Hepatocyte (in vitro differentiated cells): ENCODE results near the gene ATP13A1. TPM values are rescaled to one million over a fixed set of nuclear protein-coding genes. Genes with fewer than 3 reads are reported as not detected.
"Not testable (repeated sequence)": the region's sequence is repeated elsewhere in the genome, so short reads cannot be mapped to it uniquely, and the experiment has no call there.

Experiments
- DNase-seq: peaks from one replicate; pipeline ENCODE4 v3.0.0-alpha.2; 2016; ENCODE audit warnings: low spot score
- H2AFZ ChIP-seq: fragments of 200-600 bp; sonication (generic); 2 replicates; pipeline ENCODE4 v1.6.0; 2016; ENCODE audit warnings: antibody characterized with exemption, mild to moderate bottlenecking
- H3K27ac ChIP-seq: fragments of 200-600 bp; sonication (generic); 2 replicates; pipeline ENCODE4 v1.5.1; 2016; ENCODE audit warnings: mild to moderate bottlenecking
- H3K27me3 ChIP-seq: fragments of 200-600 bp; sonication (generic); 2 replicates; pipeline ENCODE4 v1.6.1; 2016
- H3K36me3 ChIP-seq: fragments of 200-600 bp; sonication (generic); replicated peaks from 2 replicates; pipeline ENCODE4 v1.5.1; 2016; ENCODE audit warnings: low read depth; ENCODE audit not compliant: insufficient read depth
- H3K4me1 ChIP-seq: fragments of 200-600 bp; sonication (generic); 2 replicates; pipeline ENCODE4 v1.5.1; 2016; ENCODE audit warnings: mild to moderate bottlenecking, moderate library complexity; ENCODE audit not compliant: insufficient read depth
- H3K4me2 ChIP-seq: fragments of 200-600 bp; sonication (generic); 2 replicates; pipeline ENCODE4 v1.6.0; 2016
- H3K4me3 ChIP-seq: fragments of 200-600 bp; sonication (generic); 2 replicates; pipeline ENCODE4 v1.5.1; 2016; ENCODE audit warnings: mild to moderate bottlenecking
- H3K79me2 ChIP-seq: fragments of 200-600 bp; sonication (generic); 2 replicates; pipeline ENCODE4 v1.6.0; 2017; ENCODE audit warnings: mild to moderate bottlenecking
- H3K9me2 ChIP-seq: fragments of 200-600 bp; sonication (generic); replicated peaks from 2 replicates; pipeline ENCODE4 v1.6.0; 2017; ENCODE audit warnings: mild to moderate bottlenecking; ENCODE audit not compliant: insufficient read depth
- H3K9me3 ChIP-seq: fragments of 200-600 bp; sonication (generic); 2 replicates; pipeline ENCODE4 v1.5.1; 2016; ENCODE audit warnings: low read depth, mild to moderate bottlenecking
- H4K20me1 ChIP-seq: fragments of 200-600 bp; sonication (generic); 2 replicates; pipeline ENCODE4 v1.6.0; 2016; ENCODE audit warnings: mild to moderate bottlenecking; ENCODE audit not compliant: insufficient read depth, poor library complexity, severe bottlenecking
- CTCF ChIP-seq: fragments of 200-600 bp; sonication (generic); IDR thresholded peaks from 2 replicates; pipeline ENCODE4 v1.5.1; 2016; ENCODE audit warnings: antibody characterized with exemption, mild to moderate bottlenecking; ENCODE audit not compliant: poor library complexity
- EZH2 ChIP-seq: fragments of 200-600 bp; sonication (generic); IDR thresholded peaks from 2 replicates; pipeline ENCODE4 v1.6.1; 2016; ENCODE audit warnings: antibody characterized with exemption, mild to moderate bottlenecking, borderline replicate concordance
- EZH2phosphoT487 ChIP-seq: fragments of 200-600 bp; sonication (generic); IDR thresholded peaks from one replicate; pipeline ENCODE4 v1.6.1; 2018; ENCODE audit warnings: antibody characterized with exemption, mild to moderate bottlenecking, low read depth, moderate library complexity; ENCODE audit not compliant: unreplicated experiment, severe bottlenecking
- WGBS: methylation state at CpG from one replicate; pipeline ENCODE4 v1.1.6; 2016; ENCODE audit warnings: low lambda C conversion rate; ENCODE audit errors: missing lambda C conversion rate; 5-methylcytosine and 5-hydroxymethylcytosine counted together
- polyA plus RNA-seq: library from polyadenylated mRNA; unstranded; fragments of >200 nt; fragmentation: Nextera tagmentation; extraction: Ambion mirVana; gene quantifications from 2 replicates; pipeline ENCODE4 v1.2.1, GENCODE V29; 2016
- total RNA-seq: library from RNA; depleted of rRNA; stranded (reverse); fragments of >200 nt; gene quantifications from 2 replicates; pipeline ENCODE4 v1.2.3, GENCODE V29; 2014

Gene ATP13A1
- total and polyA plus RNA-seq, 2 experiments from 2014 or later: 97.5 to 113 TPM

- Histone ChIP-seq H3K27ac (no peak overlapping the region), H3K4me1 (no peaks in the 10 kb centered on the region), H3K4me3 (no peak overlapping the region), H3K36me3 (peaks cover 40% of the 10 kb centered on the region), H3K9me2 (no peaks in the 10 kb centered on the region), H3K27me3 (no peaks in the 10 kb centered on the region), H3K9me3 (peaks cover 68% of the 10 kb centered on the region), H3K4me2 (no peak overlapping the region), H3K79me2 (peaks cover 2% of the 10 kb centered on the region), H2AFZ (no peak overlapping the region), H4K20me1 (no peaks in the 10 kb centered on the region)
- no peak for DNase-seq
- TF ChIP-seq CTCF: no peak
- TF ChIP-seq EZH2: no peak
- no peak for TF ChIP-seq EZH2phosphoT487
- 100% methylated on average over 2 of the region's 2 CpGs for WGBS
These were observed 47.0 kb upstream of the ATP13A1 start for GRCh38 chr19:19710506-19710905.

GRCh38 chr19:19704836-19705235 is 41.4 kb upstream of the ATP13A1 start:
- no peak for TF ChIP-seq EZH2
- no peak for TF ChIP-seq EZH2phosphoT487
- TF ChIP-seq CTCF: no peak
- H3K4me1 ChIP-seq: no peaks in the 10 kb centered on the region
- no peaks in the 10 kb centered on the region for H4K20me1 ChIP-seq
- H3K4me3 ChIP-seq: no peak overlapping the region
- H3K9me3 ChIP-seq: peaks cover 23% of the 10 kb centered on the region
- H3K27me3 ChIP-seq: no peaks in the 10 kb centered on the region
- WGBS: 90% methylated on average over 6 of the region's 6 CpGs
- H3K4me2 ChIP-seq: no peak overlapping the region
- H3K36me3 ChIP-seq: peaks cover 4% of the 10 kb centered on the region
- H3K79me2 ChIP-seq: no peaks in the 10 kb centered on the region
- no peak overlapping the region for H2AFZ ChIP-seq
- no peaks in the 10 kb centered on the region for H3K9me2 ChIP-seq
- H3K27ac ChIP-seq: no peak overlapping the region
- DNase-seq: no peak

GRCh38 chr19:19700493-19700892 is 37.0 kb upstream of the ATP13A1 start:
- H3K4me3 ChIP-seq, DNase-seq, H3K79me2 ChIP-seq, H3K27me3 ChIP-seq, H3K4me1 ChIP-seq, H3K9me2 ChIP-seq, H3K4me2 ChIP-seq, H3K9me3 ChIP-seq, H3K36me3 ChIP-seq, H3K27ac ChIP-seq, H2AFZ ChIP-seq, H4K20me1 ChIP-seq: not testable (repeated sequence)
- 97% methylated on average over 1 of the region's 1 CpG for WGBS

GRCh38 chr19:19697589-19697988 is 34.1 kb upstream of the ATP13A1 start:
- H3K9me3 ChIP-seq: no peaks in the 10 kb centered on the region
- DNase-seq: no peak
- H3K9me2 ChIP-seq: no peaks in the 10 kb centered on the region
- no peaks in the 10 kb centered on the region for H3K79me2 ChIP-seq
- H3K27me3 ChIP-seq: no peaks in the 10 kb centered on the region
- H3K4me2 ChIP-seq: no peak overlapping the region
- H2AFZ ChIP-seq: no peak overlapping the region
- WGBS: 98% methylated on average over 5 of the region's 5 CpGs
- H3K27ac ChIP-seq: no peak overlapping the region
- H3K4me1 ChIP-seq: no peaks in the 10 kb centered on the region
- TF ChIP-seq CTCF (no peak), EZH2phosphoT487 (no peak), EZH2 (no peak)
- H4K20me1 ChIP-seq: no peaks in the 10 kb centered on the region
- H3K4me3 ChIP-seq: no peak overlapping the region
- no peaks in the 10 kb centered on the region for H3K36me3 ChIP-seq
